Muscle of leg (tissue), 11 donors: ENCODE measurements around the gene E2F8. TPM values are rescaled to one million over a fixed set of nuclear protein-coding genes. Genes with fewer than 3 reads are reported as not detected.
A peak's percentile ranks its signal among the peaks of the same experiment; 100 is the strongest.
"Not testable (repeated sequence)": the region's sequence is repeated elsewhere in the genome, so short reads cannot be mapped to it uniquely, and the experiment has no call there.

Experiments used
- DNase-seq: peaks from one replicate; pipeline ENCODE4 v3.0.0; 2013
- H3K27ac ChIP-seq: one replicate; pipeline ENCODE4 v1.5.1; 2013; ENCODE audit warnings: mild to moderate bottlenecking, low read length, control low read depth
- H3K27me3 ChIP-seq: one replicate; pipeline ENCODE4 v1.6.1; 2013; ENCODE audit warnings: low read length; ENCODE audit not compliant: control insufficient read depth, insufficient read depth
- H3K36me3 ChIP-seq: one replicate; pipeline ENCODE4 v1.6.1; 2013; ENCODE audit warnings: low read length; ENCODE audit not compliant: control insufficient read depth, insufficient read depth
- H3K4me1 ChIP-seq: one replicate; pipeline ENCODE4 v1.6.1; 2013; ENCODE audit warnings: low read length; ENCODE audit not compliant: control insufficient read depth, insufficient read depth
- H3K4me3 ChIP-seq: one replicate; pipeline ENCODE4 v1.5.1; 2013; ENCODE audit warnings: low read length, control low read depth
- H3K9me3 ChIP-seq: replicated peaks from 2 replicates; pipeline ENCODE4 v1.6.1; 2013; ENCODE audit warnings: low read depth, low read length; ENCODE audit not compliant: control insufficient read depth
- WGBS: methylation state at CpG from one replicate; pipeline ENCODE4 v1.1.5; 2013; ENCODE audit warnings: missing lambda C conversion rate; ENCODE audit not compliant: insufficient coverage; 5-methylcytosine and 5-hydroxymethylcytosine counted together
- polyA plus RNA-seq, 8 donors: library from polyadenylated mRNA; unstranded; fragments of 120-200 nt; gene quantifications; one replicate each; pipeline versions ENCODE4 v1.2.1 to v1.2.3, GENCODE V29; 2013; ENCODE audit warnings: inconsistent platforms in 1 of 8, low replicate concordance in 1 of 8; ENCODE audit not compliant: insufficient read length in 8 of 8, insufficient read depth in 1 of 8
- total RNA-seq: library from RNA; stranded (reverse); fragments of 120-200 nt; gene quantifications from one replicate; pipeline ENCODE4 v1.2.4, GENCODE V29; 2013

E2F8 gene
- total and polyA plus RNA-seq, 9 donors = 9.0 to 26.5 (median 18.9) TPM

DNA sequence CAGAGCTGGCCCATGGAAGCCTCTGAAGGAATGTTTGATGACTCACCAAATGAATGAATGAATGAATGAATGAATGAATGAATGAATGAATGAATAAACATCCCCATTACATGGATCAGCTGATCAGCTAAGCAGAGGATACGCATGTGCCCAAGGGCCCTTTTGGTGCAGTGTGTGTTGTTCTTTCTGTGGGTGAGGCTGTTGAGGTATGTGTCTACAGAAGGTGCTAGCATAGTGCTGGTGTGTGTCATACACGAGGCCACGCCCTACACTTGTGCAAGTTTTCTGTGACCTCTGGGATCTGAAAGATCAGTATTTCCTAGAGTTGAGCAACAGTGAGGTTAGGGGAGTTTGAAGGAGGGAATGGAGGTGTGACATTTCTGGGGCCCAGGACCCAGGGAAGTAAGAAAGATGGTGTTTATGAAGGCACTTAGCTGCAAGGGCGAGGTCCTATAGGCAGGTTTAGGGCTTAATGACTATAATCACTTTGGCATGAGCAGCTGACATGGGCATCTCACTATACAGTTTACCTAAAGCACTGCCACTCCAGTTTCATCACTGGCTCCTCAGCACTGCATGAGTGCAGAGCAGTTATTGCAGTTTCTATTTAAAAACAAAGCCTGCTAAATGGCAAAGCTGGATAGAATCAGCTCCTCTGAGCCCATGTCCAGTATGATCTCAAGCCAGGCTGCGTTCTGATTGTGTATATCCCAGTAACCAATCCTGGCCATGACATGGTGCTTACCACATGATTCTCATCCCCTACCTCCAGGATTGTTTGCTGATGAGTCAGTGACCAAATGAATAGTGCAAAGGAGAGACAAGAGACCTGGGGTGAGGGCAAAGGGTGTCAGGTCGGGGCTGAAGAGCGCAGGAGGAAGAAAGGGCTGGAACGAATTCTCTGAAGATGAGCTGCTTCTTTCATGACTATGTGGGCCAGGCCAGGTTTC lies 36.4 kb upstream of the E2F8 start:
- 94% methylated on average over 7 of the region's 8 CpGs for WGBS
- H3K4me3 ChIP-seq = no peak overlapping the region
- no peaks in the 10 kb centered on the region for H3K4me1 ChIP-seq
- no peaks in the 10 kb centered on the region for H3K27me3 ChIP-seq
- no peak for DNase-seq
- H3K36me3 ChIP-seq = no peaks in the 10 kb centered on the region
- H3K9me3 ChIP-seq = no peaks in the 10 kb centered on the region
- no peak overlapping the region for H3K27ac ChIP-seq

DNA sequence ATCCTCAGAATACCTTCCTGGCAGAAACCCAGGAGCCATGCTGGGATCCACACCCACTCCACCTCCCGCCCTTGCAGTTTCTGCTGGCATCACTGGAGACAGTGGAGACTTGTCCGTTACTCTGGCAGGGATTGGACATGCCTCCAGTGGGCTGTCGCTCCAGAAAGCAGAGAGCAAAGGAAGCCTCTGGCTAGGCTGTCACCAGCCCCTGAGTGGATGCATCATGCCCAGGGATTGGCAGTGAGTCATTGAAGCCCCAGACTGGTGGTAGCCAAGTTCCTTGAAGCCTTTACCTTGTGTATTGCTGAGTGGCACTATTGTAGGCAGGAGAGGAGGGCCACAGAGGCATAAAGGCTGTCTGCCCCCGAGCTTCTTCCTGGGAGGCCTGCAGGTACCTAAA lies 34.8 kb upstream of the E2F8 start:
- Histone ChIP-seq H3K9me3 (no peaks in the 10 kb centered on the region), H3K4me1 (no peaks in the 10 kb centered on the region), H3K27me3 (no peaks in the 10 kb centered on the region), H3K27ac (no peak overlapping the region), H3K36me3 (no peaks in the 10 kb centered on the region), H3K4me3 (no peak overlapping the region)
- 75% methylated on average over 2 of the region's 4 CpGs for WGBS
- DNase-seq = no peak

DNA sequence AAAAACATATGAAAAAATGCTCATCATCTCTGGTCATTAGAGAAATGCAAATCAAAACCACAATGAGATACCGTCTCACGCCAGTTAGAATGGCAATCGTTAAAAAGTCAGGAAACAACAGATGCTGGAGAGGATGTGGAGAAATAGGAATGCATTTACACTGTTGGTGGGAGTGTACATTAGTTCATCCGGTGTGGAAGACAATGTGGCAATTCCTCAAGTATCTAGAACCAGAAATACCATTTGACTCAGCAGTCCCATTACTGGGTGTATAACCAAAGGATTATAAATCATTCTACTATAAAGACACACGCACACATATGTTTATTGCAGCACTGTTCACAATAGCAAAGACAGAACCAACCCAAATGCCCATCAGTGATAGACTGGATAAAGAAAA lies 32.5 kb upstream of the E2F8 start:
- WGBS = 100% methylated on average over 2 of the region's 5 CpGs
- not testable (repeated sequence) for DNase-seq, H3K36me3 ChIP-seq, H3K9me3 ChIP-seq, H3K4me1 ChIP-seq, H3K27ac ChIP-seq, H3K4me3 ChIP-seq, H3K27me3 ChIP-seq

DNA sequence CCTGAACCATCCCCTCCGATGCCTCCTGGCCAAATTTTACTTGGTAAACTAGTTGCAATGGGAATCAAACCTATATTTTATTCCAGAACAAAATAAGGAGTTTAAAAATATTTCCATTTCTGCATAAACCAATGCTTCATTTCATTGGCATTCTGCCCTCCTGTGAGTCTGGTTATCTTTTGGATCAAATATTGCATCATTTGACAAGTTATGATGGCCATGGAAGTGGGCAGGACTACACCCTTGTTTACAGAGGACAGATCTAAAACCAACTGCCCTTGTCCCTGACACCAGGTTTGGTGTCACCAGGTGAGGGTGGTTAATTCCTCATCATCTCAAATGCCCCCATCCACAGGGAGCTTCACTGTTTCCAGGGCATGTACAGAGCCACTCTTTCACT lies 28.2 kb upstream of the E2F8 start:
- Histone ChIP-seq H3K36me3 (no peaks in the 10 kb centered on the region), H3K27me3 (peaks cover 2% of the 10 kb centered on the region), H3K9me3 (no peaks in the 10 kb centered on the region), H3K4me1 (no peaks in the 10 kb centered on the region), H3K4me3 (no peak overlapping the region), H3K27ac (no peak overlapping the region)
- DNase-seq = no peak
- no CpG with 5 or more reads among the region's 1 CpG for WGBS

DNA sequence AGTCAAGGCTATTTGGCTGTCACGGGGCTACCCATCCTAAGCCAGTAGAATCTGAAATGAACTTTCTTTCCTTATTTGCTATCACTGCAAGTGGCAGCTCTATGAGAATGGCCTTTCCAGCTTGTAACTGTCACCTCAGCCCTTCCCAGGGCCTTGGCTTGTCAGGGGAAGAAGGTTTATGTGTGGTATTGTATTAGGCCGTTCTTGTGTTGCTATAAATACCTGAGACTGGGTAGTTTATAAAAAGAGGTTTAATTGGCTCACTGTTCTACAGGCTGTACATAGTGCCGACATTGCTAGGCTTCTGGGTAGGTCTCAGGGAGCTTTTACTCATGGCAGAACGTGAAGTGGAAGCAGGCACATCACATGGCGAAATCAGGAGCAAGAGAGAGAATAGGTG lies 26.8 kb upstream of the E2F8 start:
- DNase-seq = no peak
- Histone ChIP-seq H3K4me1 (no peaks in the 10 kb centered on the region), H3K4me3 (no peak overlapping the region), H3K27ac (no peak overlapping the region), H3K27me3 (peaks cover 2% of the 10 kb centered on the region), H3K36me3 (no peaks in the 10 kb centered on the region), H3K9me3 (no peaks in the 10 kb centered on the region)
- no CpG with 5 or more reads among the region's 5 CpGs for WGBS

DNA sequence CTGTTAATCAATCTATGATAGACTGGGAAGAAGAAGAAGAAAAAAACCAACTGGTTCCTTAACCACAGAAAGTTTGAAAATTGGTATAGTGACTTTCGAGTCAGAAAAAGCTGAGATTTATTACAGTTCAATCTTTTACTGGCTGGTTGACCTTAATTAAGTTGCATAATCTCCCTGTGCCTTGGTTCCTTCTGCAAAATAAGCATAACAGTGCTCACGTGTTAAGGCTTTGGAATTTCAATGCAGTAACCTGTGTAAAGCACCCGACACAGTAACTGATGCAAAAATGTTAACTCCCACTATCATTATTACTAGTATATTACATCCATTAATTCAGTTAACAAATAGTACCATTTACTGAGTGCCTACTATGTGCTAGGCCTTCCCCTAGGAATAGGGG lies 22.6 kb upstream of the E2F8 start:
- Histone ChIP-seq H3K27me3 (no peaks in the 10 kb centered on the region), H3K4me1 (no peaks in the 10 kb centered on the region), H3K36me3 (no peaks in the 10 kb centered on the region), H3K9me3 (no peaks in the 10 kb centered on the region), H3K27ac (no peak overlapping the region), H3K4me3 (no peak overlapping the region)
- no peak for DNase-seq
- WGBS = no CpG with 5 or more reads among the region's 3 CpGs

DNA sequence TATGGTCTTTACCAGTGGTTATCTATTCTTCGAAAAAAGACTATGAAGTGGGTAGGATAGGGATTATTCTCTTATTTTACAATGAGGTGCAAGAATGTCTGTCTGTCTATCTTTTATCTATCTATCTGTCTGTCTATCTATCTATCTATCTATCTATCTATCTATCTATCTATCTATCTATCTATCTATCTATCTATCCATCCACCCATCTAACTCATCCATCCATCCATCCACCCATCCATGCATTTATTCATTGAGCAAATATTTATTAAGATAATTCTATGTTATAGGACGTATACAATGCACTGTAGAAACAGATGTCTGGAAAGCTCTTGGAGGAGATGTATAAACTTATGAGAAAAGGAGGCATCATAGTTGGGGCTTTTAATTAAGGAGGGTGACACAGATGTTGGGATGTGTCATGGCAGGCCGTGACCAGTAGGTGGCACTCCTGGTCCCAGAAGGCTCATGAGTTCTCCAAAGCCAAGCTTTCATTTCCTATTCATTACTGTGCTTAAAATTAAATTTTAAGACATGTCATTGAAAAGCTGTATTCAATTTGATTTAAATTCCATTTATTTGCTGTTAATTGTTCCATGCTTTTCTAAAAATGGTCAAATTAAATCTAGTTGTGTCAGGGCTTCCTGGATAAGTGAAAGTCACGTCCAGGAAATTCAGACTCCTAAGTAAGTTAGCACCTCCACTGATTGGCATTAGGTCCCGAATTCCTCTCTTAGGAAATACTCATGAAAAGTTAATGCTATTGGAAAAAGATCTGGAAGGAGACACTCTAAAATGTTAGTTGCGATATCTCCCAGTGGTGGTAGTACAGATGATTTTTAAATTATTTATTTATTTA lies 19.0 kb upstream of the E2F8 start:
- no peak overlapping the region for H3K4me3 ChIP-seq

DNA sequence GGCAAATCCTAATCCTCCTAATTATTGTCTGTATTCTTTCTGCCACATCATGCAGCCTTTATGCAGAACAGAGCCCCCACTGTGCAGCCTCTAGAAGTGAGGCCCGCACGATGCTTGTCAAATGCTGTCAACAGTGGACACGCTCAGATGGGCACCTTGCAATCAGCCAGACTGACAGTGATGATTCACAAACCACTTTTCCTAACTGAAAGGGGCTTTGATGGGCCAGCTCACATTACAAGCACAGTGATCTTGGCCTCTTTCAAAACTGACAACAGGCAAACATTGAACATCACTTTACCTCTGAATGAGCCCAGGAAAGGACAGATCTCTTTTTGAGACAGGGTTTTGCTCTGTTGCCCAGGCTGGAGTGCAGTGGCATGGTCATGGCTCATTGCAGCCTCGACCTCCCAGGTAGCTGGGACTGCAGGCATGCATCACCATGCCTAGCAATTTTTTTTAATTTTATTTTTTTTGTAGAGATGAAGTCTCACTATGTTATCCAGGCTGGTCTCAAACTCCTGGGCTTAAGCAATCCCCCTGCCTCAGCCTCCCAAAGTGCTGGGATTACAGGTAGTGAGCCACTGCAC lies 18.0 kb upstream of the E2F8 start:
- WGBS = 79% methylated on average over 3 of the region's 4 CpGs
- no peak overlapping the region for H3K4me3 ChIP-seq
- no peaks in the 10 kb centered on the region for H3K36me3 ChIP-seq
- H3K4me1 ChIP-seq = no peaks in the 10 kb centered on the region
- H3K27me3 ChIP-seq = no peaks in the 10 kb centered on the region
- no peak for DNase-seq
- H3K9me3 ChIP-seq = no peaks in the 10 kb centered on the region
- no peak overlapping the region for H3K27ac ChIP-seq

More for the DNA sequence above, 19.0 kb upstream of the E2F8 start:
- no CpG with 5 or more reads among the region's 6 CpGs for WGBS
- peak; percentile 50 for DNase-seq
- H3K9me3 ChIP-seq = no peaks in the 10 kb centered on the region
- no peak overlapping the region for H3K27ac ChIP-seq
- H3K36me3 ChIP-seq = no peaks in the 10 kb centered on the region
- H3K4me1 ChIP-seq = no peaks in the 10 kb centered on the region
- no peaks in the 10 kb centered on the region for H3K27me3 ChIP-seq

DNA sequence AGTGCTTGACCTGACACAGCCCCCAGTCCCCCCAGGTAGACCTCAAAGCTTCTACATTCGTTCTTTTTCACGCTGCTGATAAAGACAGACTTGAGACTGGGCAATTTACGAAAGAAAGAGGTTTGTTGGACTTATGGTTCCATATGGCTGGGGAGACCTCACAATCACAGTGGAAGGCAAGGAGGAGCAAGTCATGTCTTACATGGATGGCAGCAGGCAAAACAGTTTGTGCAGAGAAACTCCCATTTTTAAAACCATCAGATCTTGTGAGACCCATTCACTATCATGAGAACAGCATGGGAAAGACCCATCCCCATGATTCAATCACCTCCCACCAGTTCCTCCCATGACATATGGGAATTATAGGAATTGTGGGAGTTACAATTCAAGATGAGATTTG lies 13.7 kb upstream of the E2F8 start:
- H3K9me3 ChIP-seq, H3K4me3 ChIP-seq, DNase-seq, H3K27ac ChIP-seq, H3K4me1 ChIP-seq, H3K27me3 ChIP-seq, H3K36me3 ChIP-seq: not testable (repeated sequence)
- WGBS = 71% methylated on average over 3 of the region's 3 CpGs

DNA sequence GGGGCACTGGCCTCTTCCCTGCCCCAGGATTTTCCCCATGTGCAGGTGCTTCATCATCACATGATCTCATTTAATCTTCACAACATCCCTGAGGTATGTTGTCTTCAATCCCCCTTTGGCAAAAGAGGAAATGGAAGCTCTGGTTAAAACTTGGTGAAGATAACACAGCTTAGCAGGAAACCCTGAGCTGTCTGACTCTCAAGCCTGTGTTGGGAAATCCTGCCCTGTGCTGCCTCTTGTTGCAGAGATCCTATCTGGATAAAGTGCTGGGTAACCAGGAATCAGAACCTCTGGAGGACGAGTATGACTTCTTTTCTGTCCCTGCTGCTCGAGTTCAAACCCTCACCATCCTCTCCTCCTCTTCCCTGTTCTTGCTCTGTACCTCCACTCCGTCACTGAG lies 13.1 kb upstream of the E2F8 start:
- H3K36me3 ChIP-seq = no peaks in the 10 kb centered on the region
- 56% methylated on average over 3 of the region's 3 CpGs for WGBS
- no peak overlapping the region for H3K4me3 ChIP-seq
- H3K4me1 ChIP-seq = no peaks in the 10 kb centered on the region
- H3K27ac ChIP-seq = no peak overlapping the region
- H3K9me3 ChIP-seq = no peaks in the 10 kb centered on the region
- DNase-seq = no peak
- no peaks in the 10 kb centered on the region for H3K27me3 ChIP-seq
